Fibroblast of villous mesenchyme (primary cell): Measurements from ENCODE around the gene CDK13. TPM values are rescaled to one million over a fixed set of nuclear protein-coding genes. Genes with fewer than 3 reads are reported as not detected.
"Not testable (repeated sequence)": the region's sequence is repeated elsewhere in the genome, so short reads cannot be mapped to it uniquely, and the experiment has no call there.

Experiments used
- DNase-seq: peaks from one replicate; pipeline ENCODE4 v3.0.0-alpha.2; 2010; ENCODE audit warnings: low read depth
- H3K4me3 ChIP-seq: 2 replicates; pipeline ENCODE4 v1.5.1; 2011; ENCODE audit warnings: low read depth, mild to moderate bottlenecking, low read length
- small RNA-seq: library from RNA; depleted of rRNA; stranded (forward); fragments of <200 nt; gene quantifications from one replicate; pipeline ENCODE3, GENCODE V24; 2012
- total RNA-seq: library from RNA; depleted of rRNA; stranded (reverse); fragments of >200 nt; gene quantifications from 2 replicates; pipeline ENCODE4 v1.2.3, GENCODE V29; 2012
- TF ChIP-seq, protein P1 (sequence below): IDR thresholded peaks from 2 replicates; pipeline ENCODE4 v1.5.1; 2012; ENCODE audit warnings: low read depth, mild to moderate bottlenecking, low read length; ENCODE audit not compliant: insufficient read depth

CDK13 gene
- total RNA-seq, 1 donor = 82.5 TPM

DNA sequence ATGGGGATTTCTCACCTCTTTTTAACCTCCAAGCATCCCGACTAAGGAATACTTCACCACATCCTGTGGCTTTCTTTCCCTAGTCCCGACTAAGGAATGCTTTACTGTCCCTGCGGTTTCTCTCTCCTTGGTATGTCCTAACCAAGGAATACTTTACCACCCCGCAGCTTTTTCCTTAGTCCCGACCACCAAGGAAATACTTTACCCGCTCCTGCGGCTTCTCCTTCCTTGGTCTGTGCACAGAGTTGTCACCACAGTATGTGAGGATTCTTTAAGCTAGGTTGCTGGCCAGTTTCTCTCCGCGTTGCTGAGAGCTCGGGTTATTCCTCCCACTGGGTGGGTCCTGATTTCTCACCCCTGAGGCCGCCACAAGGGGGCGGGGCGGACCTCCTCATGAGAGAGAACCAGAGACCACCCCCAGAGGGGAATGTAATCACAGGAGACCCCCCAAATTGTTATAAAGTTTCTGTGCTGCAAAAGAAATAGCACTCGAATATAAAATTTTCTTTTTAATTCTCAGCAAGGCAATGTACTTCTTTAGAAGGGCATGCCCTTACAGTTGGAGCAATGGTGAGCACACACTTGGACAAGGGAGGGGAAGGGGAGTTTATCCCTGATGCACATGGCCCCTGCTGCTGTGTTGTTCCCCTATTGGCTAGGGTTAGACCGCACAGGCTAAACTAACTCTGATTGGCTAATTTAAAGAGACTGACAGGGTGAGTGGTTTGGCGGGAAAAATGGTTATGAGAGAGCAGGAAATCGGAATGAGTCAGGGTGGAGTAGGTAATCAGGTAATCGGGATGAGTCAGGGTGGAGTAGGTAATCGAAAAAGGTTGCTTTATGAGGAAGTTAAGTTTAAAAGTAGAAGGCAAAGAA lies 197.6 kb downstream of the CDK13 start:
- H3K4me3 ChIP-seq = no peak overlapping the region
- TF ChIP-seq, protein P1, sequence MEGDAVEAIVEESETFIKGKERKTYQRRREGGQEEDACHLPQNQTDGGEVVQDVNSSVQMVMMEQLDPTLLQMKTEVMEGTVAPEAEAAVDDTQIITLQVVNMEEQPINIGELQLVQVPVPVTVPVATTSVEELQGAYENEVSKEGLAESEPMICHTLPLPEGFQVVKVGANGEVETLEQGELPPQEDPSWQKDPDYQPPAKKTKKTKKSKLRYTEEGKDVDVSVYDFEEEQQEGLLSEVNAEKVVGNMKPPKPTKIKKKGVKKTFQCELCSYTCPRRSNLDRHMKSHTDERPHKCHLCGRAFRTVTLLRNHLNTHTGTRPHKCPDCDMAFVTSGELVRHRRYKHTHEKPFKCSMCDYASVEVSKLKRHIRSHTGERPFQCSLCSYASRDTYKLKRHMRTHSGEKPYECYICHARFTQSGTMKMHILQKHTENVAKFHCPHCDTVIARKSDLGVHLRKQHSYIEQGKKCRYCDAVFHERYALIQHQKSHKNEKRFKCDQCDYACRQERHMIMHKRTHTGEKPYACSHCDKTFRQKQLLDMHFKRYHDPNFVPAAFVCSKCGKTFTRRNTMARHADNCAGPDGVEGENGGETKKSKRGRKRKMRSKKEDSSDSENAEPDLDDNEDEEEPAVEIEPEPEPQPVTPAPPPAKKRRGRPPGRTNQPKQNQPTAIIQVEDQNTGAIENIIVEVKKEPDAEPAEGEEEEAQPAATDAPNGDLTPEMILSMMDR = peak; percentile 14
- peak; percentile 52 for DNase-seq

GRCh38 chr7:40148247-40148580 lies 198.2 kb downstream of the CDK13 start:
- not testable (repeated sequence) for DNase-seq, H3K4me3 ChIP-seq

GRCh38 chr7:40148671-40149070 lies 198.6 kb downstream of the CDK13 start:
- no peak for DNase-seq
- TF ChIP-seq, protein P1 = no peak
- no peak overlapping the region for H3K4me3 ChIP-seq

Small RNAs within 50 kb of the gene (small RNA-seq; reads per million reads assigned to genes)
- gene AC006023.1 (not detected), gene AC006023.2 (not detected)

Other genes with a start within 250 kb of the CDK13 start
- gene MPLKIP, start 184.4 kb downstream of the CDK13 start, total RNA-seq = 6.1 and 7.8 TPM in 2 replicates
- gene SUGCT, start 184.7 kb downstream of the CDK13 start, total RNA-seq = 8.4 and 9.9 TPM in 2 replicates